H1 (cell line): ENCODE measurements around the gene ISY1. TPM values are rescaled to one million over a fixed set of nuclear protein-coding genes. Genes with fewer than 3 reads are reported as not detected.
A peak's percentile ranks its signal among the peaks of the same experiment; 100 is the strongest.

Experiments
- CTCF ChIA-PET: fragments of 300-600 bp; sonication (Branson Sonifier 250); formaldehyde crosslinking; loops from one replicate; lab custom pipeline; 2021; ENCODE audit not compliant: partially characterized antibody; lab: Charles Lee
- POLR2A ChIA-PET: fragments of 300-600 bp; sonication (Branson Sonifier 250); formaldehyde crosslinking; loops from one replicate; lab custom pipeline; 2021; ENCODE audit warnings: inconsistent platforms; ENCODE audit not compliant: partially characterized antibody; lab: Charles Lee
- DNase-seq, 2 experiments: peaks; one replicate each; pipeline versions ENCODE4 v3.0.0 to v3.0.0-alpha.2; 2010 to 2022; ENCODE audit warnings: low spot score in 2 of 2, low read depth in 1 of 2, mixed read lengths in 1 of 2
- FAIRE-seq: peaks from 2 replicates; lab custom pipeline; 2011; peaks lifted over from hg19 to GRCh38; lab: Jason Lieb, UNC
- H2AFZ ChIP-seq: 2 replicates; pipeline ENCODE4 v1.8.1; 2012; ENCODE audit warnings: low read length, inconsistent platforms
- H2AK5ac ChIP-seq: 2 replicates; pipeline ENCODE4 v1.6.1; 2013; ENCODE audit warnings: low read depth, low read length
- H2BK120ac ChIP-seq: replicated peaks from 2 replicates; pipeline ENCODE3; 2013; ENCODE audit warnings: low read depth, low read length, inconsistent platforms
- H2BK12ac ChIP-seq: 2 replicates; pipeline ENCODE4 v1.6.1; 2013; ENCODE audit warnings: low read depth, low read length
- H2BK15ac ChIP-seq: 2 replicates; pipeline ENCODE4 v1.6.1; 2013; ENCODE audit warnings: low read length
- H2BK20ac ChIP-seq: 2 replicates; pipeline ENCODE4 v1.6.1; 2013; ENCODE audit warnings: low read length
- H2BK5ac ChIP-seq: 2 replicates; pipeline ENCODE4 v1.6.1; 2013; ENCODE audit warnings: low read depth, low read length
- H3K14ac ChIP-seq: 2 replicates; pipeline ENCODE4 v1.6.1; 2013; ENCODE audit warnings: inconsistent platforms; ENCODE audit not compliant: insufficient read length
- H3K18ac ChIP-seq: 2 replicates; pipeline ENCODE4 v1.6.1; 2013; ENCODE audit warnings: low read length; ENCODE audit errors: extremely low read depth
- H3K23ac ChIP-seq: 2 replicates; pipeline ENCODE4 v1.6.1; 2013; ENCODE audit warnings: inconsistent platforms; ENCODE audit not compliant: insufficient read length
- H3K23me2 ChIP-seq: 2 replicates; pipeline ENCODE4 v1.6.1; 2013; ENCODE audit warnings: low read depth, low read length
- H3K27ac ChIP-seq: 2 replicates; pipeline ENCODE4 v1.6.1; 2011; ENCODE audit warnings: low read depth, low read length, inconsistent platforms
- H3K27me3 ChIP-seq, 4 experiments: replicated peaks in 1 of 4; 1 replicate in 1 of 4; 2 replicates in 3 of 4; pipeline versions ENCODE4 v1.6.1 to v1.8.1; 2011 to 2013; ENCODE audit warnings: low read length in 3 of 4, mild to moderate bottlenecking in 3 of 4, inconsistent platforms in 2 of 4, mixed read lengths in 2 of 4, moderate library complexity in 1 of 4; ENCODE audit not compliant: control insufficient read depth in 3 of 4, insufficient read depth in 3 of 4; ENCODE audit errors: extremely low read depth in 1 of 4
- H3K36me3 ChIP-seq, 4 experiments: 2 replicates each; pipeline versions ENCODE4 v1.6.1 to v1.8.1; 2011 to 2013; ENCODE audit warnings: mild to moderate bottlenecking in 4 of 4, low read length in 3 of 4, moderate library complexity in 2 of 4, control low read depth in 1 of 4, inconsistent platforms in 1 of 4; ENCODE audit not compliant: insufficient read depth in 4 of 4, control insufficient read depth in 2 of 4
- H3K4ac ChIP-seq: replicated peaks from 2 replicates; pipeline ENCODE3; 2013; ENCODE audit warnings: low read length, low read depth, mixed read lengths, inconsistent platforms; ENCODE audit not compliant: insufficient read length
- H3K4me1 ChIP-seq, 4 experiments: replicated peaks in 1 of 4; 1 replicate in 1 of 4; 2 replicates in 3 of 4; pipeline versions ENCODE4 v1.6.1 to v1.8.1; 2011 to 2013; ENCODE audit warnings: low read length in 3 of 4, inconsistent platforms in 2 of 4, mixed read lengths in 1 of 4; ENCODE audit not compliant: insufficient read depth in 4 of 4, control insufficient read depth in 3 of 4
- H3K4me2 ChIP-seq, 2 experiments: 2 replicates each; pipeline versions ENCODE4 v1.6.1 to v1.8.1; 2011 to 2013; ENCODE audit warnings: low read depth in 2 of 2, low read length in 2 of 2, control low read depth in 1 of 2, inconsistent platforms in 1 of 2, mild to moderate bottlenecking in 1 of 2; ENCODE audit not compliant: insufficient read depth in 1 of 2
- H3K4me3 ChIP-seq, 4 experiments: fragments of 200-600, 300-600 bp in 1 of 4; sonication (generic), shearing (Covaris generic), sonication (Bioruptor Twin) in 1 of 4; 2 replicates each; pipeline versions ENCODE4 v1.5.1 to v1.8.1; 2011 to 2016; ENCODE audit warnings: low read length in 4 of 4, low read depth in 3 of 4, control low read depth in 2 of 4, inconsistent platforms in 2 of 4, mild to moderate bottlenecking in 2 of 4, mixed read lengths in 1 of 4, moderate library complexity in 1 of 4; ENCODE audit not compliant: insufficient read depth in 2 of 4; ENCODE audit errors: extremely low read depth in 1 of 4
- H3K56ac ChIP-seq: replicated peaks from 2 replicates; pipeline ENCODE3; 2013; ENCODE audit warnings: low read depth, mild to moderate bottlenecking, mixed read lengths, low read length, inconsistent platforms; ENCODE audit not compliant: insufficient read length
- H3K79me1 ChIP-seq: 2 replicates; pipeline ENCODE4 v1.6.1; 2013; ENCODE audit warnings: low read depth, low read length, control low read depth
- H3K79me2 ChIP-seq, 2 experiments: 2 replicates each; pipeline versions ENCODE4 v1.6.1 to v1.8.1; 2012 to 2013; ENCODE audit warnings: low read length in 2 of 2, mild to moderate bottlenecking in 2 of 2, inconsistent platforms in 1 of 2; ENCODE audit not compliant: insufficient read depth in 2 of 2, control insufficient read depth in 1 of 2
- H3K9ac ChIP-seq, 4 experiments: replicated peaks in 1 of 4; 1 replicate in 1 of 4; 2 replicates in 3 of 4; pipeline versions ENCODE4 v1.6.1 to v1.8.1; 2011 to 2013; ENCODE audit warnings: low read depth in 3 of 4, low read length in 3 of 4, control low read depth in 2 of 4, mild to moderate bottlenecking in 2 of 4, moderate library complexity in 2 of 4, inconsistent platforms in 1 of 4; ENCODE audit errors: extremely low read depth in 1 of 4
- H3K9me3 ChIP-seq, 2 experiments: 2 replicates each; pipeline versions ENCODE4 v1.6.1 to v1.8.1; 2012 to 2013; ENCODE audit warnings: mild to moderate bottlenecking in 2 of 2, moderate library complexity in 2 of 2, control low read depth in 1 of 2, inconsistent platforms in 1 of 2, low read depth in 1 of 2, low read length in 1 of 2, mixed read lengths in 1 of 2; ENCODE audit not compliant: insufficient read depth in 2 of 2
- H4K20me1 ChIP-seq, 2 experiments: replicated peaks in 1 of 2; 2 replicates each; pipeline versions ENCODE3 to v1.8.1; 2011 to 2013; ENCODE audit warnings: inconsistent platforms in 2 of 2, low read length in 2 of 2, mild to moderate bottlenecking in 1 of 2; ENCODE audit not compliant: insufficient read depth in 2 of 2, control insufficient read depth in 1 of 2
- H4K5ac ChIP-seq: 2 replicates; pipeline ENCODE4 v1.6.1; 2013; ENCODE audit warnings: low read length, low read depth, mixed read lengths, inconsistent platforms; ENCODE audit not compliant: insufficient read length
- H4K8ac ChIP-seq: 2 replicates; pipeline ENCODE4 v1.8.0; 2013; ENCODE audit warnings: mild to moderate bottlenecking, moderate library complexity, low read length, inconsistent platforms; ENCODE audit not compliant: insufficient read depth; ENCODE audit errors: extremely low read depth
- H4K91ac ChIP-seq: replicated peaks from 2 replicates; pipeline ENCODE3; 2013; ENCODE audit warnings: low read length, mixed read lengths, inconsistent platforms; ENCODE audit not compliant: insufficient read length
- BCL11A ChIP-seq, 2 experiments: IDR thresholded peaks; one replicate each; pipeline ENCODE4 v1.6.1; 2011; ENCODE audit warnings: low read depth in 2 of 2, low read length in 2 of 2, mild to moderate bottlenecking in 2 of 2
- CREB1 ChIP-seq: IDR thresholded peaks from 2 replicates; pipeline ENCODE4 v1.6.1; 2012; ENCODE audit warnings: inconsistent platforms
- EP300 ChIP-seq, 2 experiments: IDR thresholded peaks; 1 replicate in 1 of 2; 2 replicates in 1 of 2; pipeline ENCODE4 v1.6.1; 2011 to 2012; ENCODE audit warnings: low read depth in 2 of 2, low read length in 2 of 2, mild to moderate bottlenecking in 2 of 2, borderline replicate concordance in 1 of 2, inconsistent platforms in 1 of 2, moderate library complexity in 1 of 2
- EZH2 ChIP-seq: fragments of 200-600 bp; sonication (generic); IDR thresholded peaks from 2 replicates; pipeline ENCODE4 v1.7.1; 2012; ENCODE audit warnings: low read depth, mild to moderate bottlenecking, moderate library complexity, low read length, inconsistent platforms; ENCODE audit not compliant: severe bottlenecking
- KDM5A ChIP-seq: fragments of 200-600 bp; IDR thresholded peaks from 2 replicates; pipeline ENCODE4 v1.7.1; 2012; ENCODE audit warnings: mild to moderate bottlenecking, low read length, inconsistent platforms, mixed read lengths
- NRF1 ChIP-seq: IDR thresholded peaks from 2 replicates; pipeline ENCODE4 v1.6.1; 2011; ENCODE audit warnings: mild to moderate bottlenecking, low read depth, low read length, improper control_type of control experiment
- RBBP5 ChIP-seq: IDR thresholded peaks from 2 replicates; pipeline ENCODE4 v1.7.1; 2012; ENCODE audit warnings: low read depth, mild to moderate bottlenecking, inconsistent platforms, low read length, moderate library complexity, borderline replicate concordance
- SIN3A ChIP-seq, 2 experiments: IDR thresholded peaks in 1 of 2; conservative IDR thresholded peaks in 1 of 2; 2 replicates each; pipeline ENCODE4 v1.6.1; 2011 to 2012; ENCODE audit warnings: low read length in 2 of 2, improper control_type of control experiment in 1 of 2, low read depth in 1 of 2, mild to moderate bottlenecking in 1 of 2
- SRF ChIP-seq: IDR thresholded peaks from 2 replicates; pipeline ENCODE4 v1.6.1; 2011; ENCODE audit warnings: mild to moderate bottlenecking, low read depth, low read length, moderate library complexity
- WGBS, 2 experiments: shearing (Covaris generic) in 1 of 2; methylation state at CpG; one replicate each; pipeline versions ENCODE4 v1.1.6 to v1.1.7; 2013 to 2015; ENCODE audit warnings: low lambda C conversion rate in 2 of 2, mixed read lengths in 2 of 2, inconsistent platforms in 1 of 2, low coverage in 1 of 2, missing lambda C conversion rate in 1 of 2; ENCODE audit not compliant: insufficient replicate concordance in 2 of 2, insufficient coverage in 1 of 2, insufficient read length in 1 of 2; ENCODE audit errors: extremely low coverage in 1 of 2, missing lambda C conversion rate in 1 of 2; 5-methylcytosine and 5-hydroxymethylcytosine counted together
- polyA plus RNA-seq, 7 experiments: library from polyadenylated mRNA; depleted of rRNA in 3 of 7; stranded (reverse) in 5 of 7; unstranded in 2 of 7; fragments of >200 nt in 5 of 7; fragments of 200-250 nt in 2 of 7; gene quantifications; 1 replicate in 5 of 7; 2 replicates in 1 of 7; 4 replicates in 1 of 7; pipeline versions ENCODE4 v1.2.1 to v1.2.3, GENCODE V29; 2011 to 2013; ENCODE audit warnings: missing spikeins in 2 of 7, mixed read lengths in 2 of 7
- total RNA-seq: library from RNA; stranded (reverse); fragmentation: NEBNext Ultra II Directional; extraction: Animal tissue kit (Norgen Biotek cat#: 25700); gene quantifications from 2 replicates; pipeline ENCODE4 v1.2.1, GENCODE V29; 2021
- TF ChIP-seq, protein P1 (sequence below), 3 experiments: IDR thresholded peaks; 1 replicate in 2 of 3; 2 replicates in 1 of 3; pipeline versions ENCODE4 v1.5.1 to v1.6.1; 2011; ENCODE audit warnings: low read length in 3 of 3, mild to moderate bottlenecking in 3 of 3, inconsistent platforms in 2 of 3, low read depth in 1 of 3, moderate library complexity in 1 of 3; ENCODE audit not compliant: insufficient read depth in 1 of 3; ENCODE audit errors: control extremely low read depth in 1 of 3

The ISY1 gene
- total and polyA plus RNA-seq, 2 of the 8 experiments (the other 6 are each of a cell fraction or from before 2014, with no cell fraction given) = 16.6 to 38.7 TPM

DNA sequence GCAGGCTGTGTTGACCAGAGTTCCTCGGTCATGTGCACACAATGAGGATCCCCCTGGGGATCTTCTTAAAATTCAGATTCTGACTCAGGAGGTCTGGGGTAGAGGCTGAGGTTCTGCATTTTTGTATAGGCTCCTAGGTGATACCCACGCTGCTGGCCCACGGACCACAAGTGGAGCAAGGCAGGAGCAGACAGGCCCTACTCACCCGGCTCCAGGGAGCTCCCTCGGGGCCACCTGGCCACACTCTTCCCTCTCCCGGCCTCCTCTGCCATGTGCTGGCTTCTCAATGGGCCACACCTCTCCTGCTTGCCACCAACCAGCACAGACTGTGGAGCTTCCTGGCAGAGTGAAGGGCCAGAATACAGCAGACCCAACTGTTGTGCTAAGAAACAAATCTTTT lies 76.4 kb downstream of the ISY1 start:
- no peak overlapping the region for H2BK5ac ChIP-seq
- H3K27me3 ChIP-seq = 0 out of 7 replicates have a peak, but pooled peaks cover 0 to 3% (median 0%) of the 10 kb centered on the region in 4 experiments
- no peak overlapping the region for H2BK12ac ChIP-seq
- ChIA-PET CTCF (interaction anchor here (0.6 to 4.0 kb wide), 10 partner anchors 11 to 161 kb away, joined by 3 to 38 read pairs (median 5); no protein-coding TSS in a partner anchor), POLR2A (interaction anchor here (0.7 to 1.4 kb wide), 3 partner anchors 35 to 98 kb away, joined by 3 to 6 read pairs (median 4); no protein-coding TSS in a partner anchor)
- no peaks in the 10 kb centered on the region for H3K4me1 ChIP-seq
- H4K91ac ChIP-seq = no peak overlapping the region
- no peaks in the 10 kb centered on the region for H4K20me1 ChIP-seq
- H2BK120ac ChIP-seq = no peak overlapping the region
- no peak overlapping the region for H3K18ac ChIP-seq
- no peak overlapping the region for H3K4ac ChIP-seq
- H3K23me2 ChIP-seq = no peaks in the 10 kb centered on the region
- no peaks in the 10 kb centered on the region for H3K36me3 ChIP-seq
- no peak overlapping the region for H2AK5ac ChIP-seq
- no peak overlapping the region for H3K9ac ChIP-seq
- H4K8ac ChIP-seq = peak overlapping the region; percentile 68; the same call in 1 of the 2 replicates
- H2AFZ ChIP-seq = no peak overlapping the region
- no peak overlapping the region for H3K27ac ChIP-seq
- no peaks in the 10 kb centered on the region for H3K9me3 ChIP-seq
- H3K14ac ChIP-seq = no peak overlapping the region
- H3K56ac ChIP-seq = no peak overlapping the region
- DNase-seq (no peak), FAIRE-seq (no peak)
- no peak overlapping the region for H2BK15ac ChIP-seq
- H3K23ac ChIP-seq = no peak overlapping the region
- no peak overlapping the region for H3K4me2 ChIP-seq
- 82% methylated on average over 6 of the region's 6 CpGs; no CpG with 5 or more reads in 1 of the 2 experiments for WGBS, 2 experiments
- no peak overlapping the region for H2BK20ac ChIP-seq
- no peak overlapping the region for H4K5ac ChIP-seq
- H3K79me2 ChIP-seq = no peaks in the 10 kb centered on the region
- no peaks in the 10 kb centered on the region for H3K79me1 ChIP-seq
- no peak overlapping the region for H3K4me3 ChIP-seq
- TF ChIP-seq SIN3A (conservative IDR thresholded peaks at IDR 0.05 in 1 of 2, IDR thresholded peaks at IDR 0.05 in 1 of 2; ENCODE audit: low read depth in 1 of 2, low read length in 2 of 2) = no peak
- TF ChIP-seq EP300 (IDR thresholded peaks at IDR 0.05; ENCODE audit: borderline replicate concordance in 1 of 2, low read depth in 2 of 2, low read length in 2 of 2) = no peak
- TF ChIP-seq, protein P1, sequence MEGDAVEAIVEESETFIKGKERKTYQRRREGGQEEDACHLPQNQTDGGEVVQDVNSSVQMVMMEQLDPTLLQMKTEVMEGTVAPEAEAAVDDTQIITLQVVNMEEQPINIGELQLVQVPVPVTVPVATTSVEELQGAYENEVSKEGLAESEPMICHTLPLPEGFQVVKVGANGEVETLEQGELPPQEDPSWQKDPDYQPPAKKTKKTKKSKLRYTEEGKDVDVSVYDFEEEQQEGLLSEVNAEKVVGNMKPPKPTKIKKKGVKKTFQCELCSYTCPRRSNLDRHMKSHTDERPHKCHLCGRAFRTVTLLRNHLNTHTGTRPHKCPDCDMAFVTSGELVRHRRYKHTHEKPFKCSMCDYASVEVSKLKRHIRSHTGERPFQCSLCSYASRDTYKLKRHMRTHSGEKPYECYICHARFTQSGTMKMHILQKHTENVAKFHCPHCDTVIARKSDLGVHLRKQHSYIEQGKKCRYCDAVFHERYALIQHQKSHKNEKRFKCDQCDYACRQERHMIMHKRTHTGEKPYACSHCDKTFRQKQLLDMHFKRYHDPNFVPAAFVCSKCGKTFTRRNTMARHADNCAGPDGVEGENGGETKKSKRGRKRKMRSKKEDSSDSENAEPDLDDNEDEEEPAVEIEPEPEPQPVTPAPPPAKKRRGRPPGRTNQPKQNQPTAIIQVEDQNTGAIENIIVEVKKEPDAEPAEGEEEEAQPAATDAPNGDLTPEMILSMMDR (IDR thresholded peaks at IDR 0.05; ENCODE audit: control extremely low read depth in 1 of 3, insufficient read depth in 1 of 3, low read depth in 1 of 3, low read length in 3 of 3) = no peak
- no peak for TF ChIP-seq SRF
- no peak for TF ChIP-seq BCL11A (IDR thresholded peaks at IDR 0.05; ENCODE audit: low read depth in 2 of 2, low read length in 2 of 2)
- no peak for TF ChIP-seq EZH2
- TF ChIP-seq NRF1 = no peak
- no peak for TF ChIP-seq KDM5A
- TF ChIP-seq CREB1 = no peak
- TF ChIP-seq RBBP5 = no peak
